ENCODE data around the gene SIGLECL1.
A peak's percentile ranks its signal among the peaks of the same experiment; 100 is the strongest.

Gene SIGLECL1

GRCh38 chr19:51297406-51297805, 46.5 kb downstream of the SIGLECL1 start:
- DNase-seq, result no peak

DNA sequence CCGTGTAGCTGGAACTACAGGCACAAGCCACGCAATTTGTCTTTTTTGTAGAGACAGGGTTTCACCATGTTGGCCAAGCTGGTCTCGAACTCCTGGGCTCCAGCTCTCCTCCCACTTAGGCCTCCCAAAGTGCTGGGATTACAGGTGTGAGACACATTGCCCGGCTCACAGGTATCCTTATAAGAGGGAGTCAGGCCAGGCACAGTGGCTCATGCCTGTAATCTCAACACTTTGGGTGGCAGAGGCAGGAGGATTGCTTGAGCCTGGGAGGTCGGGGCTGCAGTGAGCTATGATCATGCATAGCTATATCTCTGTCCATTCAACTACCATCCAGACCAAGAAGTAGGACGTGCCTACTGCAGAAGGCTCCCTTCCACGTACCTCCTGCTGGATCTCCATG, 50.4 kb downstream of the SIGLECL1 start:
- no peak for DNase-seq

DNA sequence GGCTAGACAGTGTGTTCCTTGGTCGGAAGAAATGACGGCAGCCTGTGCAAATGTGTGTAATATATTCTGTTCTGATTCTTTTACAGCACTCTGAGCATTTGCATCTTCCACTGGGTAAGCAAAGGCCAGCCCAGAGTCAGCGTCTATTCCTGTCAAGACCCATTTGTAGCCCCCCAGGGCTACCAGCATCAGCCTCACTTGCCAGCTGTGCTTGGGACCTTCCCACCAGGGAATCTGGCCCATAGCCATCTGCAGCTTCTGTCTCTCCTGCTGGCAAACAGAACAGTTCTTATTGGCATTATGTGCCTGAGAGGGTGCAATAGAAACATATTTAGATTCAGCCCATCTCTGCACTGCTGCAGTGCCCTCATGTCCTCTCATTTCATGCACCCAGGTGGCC, 54.6 kb downstream of the SIGLECL1 start:
- no peak for DNase-seq

GRCh38 chr19:51311351-51312257, 60.7 kb downstream of the SIGLECL1 start, which contains the start of gene IGLON5:
TSS of gene IGLON5 (plus strand) at chr19:51311644. CDS start at chr19:51311848, 204 bp downstream.
- DNase-seq, result peak; percentile 35

GRCh38 chr19:51316688-51317087, 65.8 kb downstream of the SIGLECL1 start:
- DNase-seq, result no peak

DNA sequence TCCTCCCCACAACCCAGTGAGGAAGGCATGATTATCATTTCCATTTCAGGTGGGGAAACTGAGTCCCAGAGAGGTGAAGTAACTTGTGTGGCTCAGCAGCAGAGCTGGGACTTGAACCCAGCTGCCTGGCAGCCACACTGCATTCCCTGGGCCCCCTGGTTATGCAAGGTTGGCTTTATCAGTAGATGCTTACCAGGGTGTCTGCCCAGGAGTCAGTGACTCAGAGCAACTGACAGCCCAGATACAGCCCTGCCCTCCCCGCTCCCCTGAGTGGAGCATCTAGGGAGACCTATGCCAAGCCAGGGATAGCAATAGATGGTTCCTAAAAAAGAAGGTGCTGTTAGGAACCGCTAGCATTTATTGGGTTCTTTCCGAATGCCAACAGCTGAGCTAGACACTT, 66.5 kb downstream of the SIGLECL1 start:
- no peak for DNase-seq

- no peak for DNase-seq
Measured at GRCh38 chr19:51317968-51318367, 67.1 kb downstream of the SIGLECL1 start.
